HepG2 (cell line): ENCODE results near the gene S100A16. TPM values are rescaled to one million over a fixed set of nuclear protein-coding genes. Genes with fewer than 3 reads are reported as not detected.

Source experiments
- AKAP8 ChIP-seq: sonication (generic); formaldehyde crosslinking; IDR thresholded peaks from 2 replicates; pipeline ENCODE4 v1.5.1; 2020; ENCODE audit warnings: mild to moderate bottlenecking, missing genetic modification reagents
- BRCA1 ChIP-seq: sonication (generic); formaldehyde crosslinking; IDR thresholded peaks from 2 replicates; pipeline ENCODE4 v1.4.0; 2020; ENCODE audit warnings: missing genetic modification reagents
- DNMT3B ChIP-seq: conservative IDR thresholded peaks from 2 replicates; pipeline ENCODE4 v1.6.1; 2016; ENCODE audit warnings: missing biosample characterization, control low read depth
- FOXC1 ChIP-seq: sonication (generic); formaldehyde crosslinking; IDR thresholded peaks from 2 replicates; pipeline ENCODE4 v1.8.0; 2022; ENCODE audit warnings: mild to moderate bottlenecking, missing genetic modification reagents, borderline replicate concordance
- GATAD1 ChIP-seq: IDR thresholded peaks from 2 replicates; pipeline ENCODE4 v1.6.1; 2016; ENCODE audit warnings: missing genetic modification reagents, missing compliant biosample characterization
- GFI1 ChIP-seq: sonication (generic); formaldehyde crosslinking; IDR thresholded peaks from 2 replicates; pipeline ENCODE4 v1.5.0; 2020; ENCODE audit warnings: missing genetic modification reagents, mild to moderate bottlenecking, borderline replicate concordance
- NCOR1 ChIP-seq: fragments of 200-600 bp; sonication (generic); IDR thresholded peaks from 2 replicates; pipeline ENCODE4 v1.7.0; 2017; ENCODE audit warnings: antibody characterized with exemption, low read length, borderline replicate concordance
- NFYC ChIP-seq: IDR thresholded peaks from 2 replicates; pipeline ENCODE4 v1.6.1; 2016; ENCODE audit warnings: missing genetic modification reagents, missing compliant biosample characterization
- PHF20 ChIP-seq: sonication (generic); formaldehyde crosslinking; IDR thresholded peaks from 2 replicates; pipeline ENCODE4 v1.5.0; 2020; ENCODE audit warnings: mild to moderate bottlenecking, missing genetic modification reagents
- RFXANK ChIP-seq: IDR thresholded peaks from 2 replicates; pipeline ENCODE4 v1.6.1; 2016
- ZFYVE20 ChIP-seq: sonication (generic); formaldehyde crosslinking; IDR thresholded peaks from 2 replicates; pipeline ENCODE4 v1.8.0; 2023; ENCODE audit warnings: low read depth, mild to moderate bottlenecking, moderate library complexity, missing genetic modification reagents, borderline replicate concordance
- ZNF12 ChIP-seq: sonication (generic); formaldehyde crosslinking; IDR thresholded peaks from 2 replicates; pipeline ENCODE4 v1.5.0; 2020; ENCODE audit warnings: missing genetic modification reagents
- ZNF20 ChIP-seq: sonication (generic); formaldehyde crosslinking; IDR thresholded peaks from 2 replicates; pipeline ENCODE4 v1.4.0; 2020; ENCODE audit warnings: mild to moderate bottlenecking, moderate library complexity, missing genetic modification reagents
- ZNF430 ChIP-seq: sonication (generic); formaldehyde crosslinking; IDR thresholded peaks from 2 replicates; pipeline ENCODE4 v1.9.0; 2021; ENCODE audit warnings: mild to moderate bottlenecking, missing genetic modification reagents
- ZNF44 ChIP-seq: sonication (generic); formaldehyde crosslinking; IDR thresholded peaks from 2 replicates; pipeline ENCODE4 v1.5.1; 2020; ENCODE audit warnings: mild to moderate bottlenecking, missing genetic modification reagents
- ZNF552 ChIP-seq: sonication (generic); formaldehyde crosslinking; IDR thresholded peaks from 2 replicates; pipeline ENCODE4 v1.9.0; 2022; ENCODE audit warnings: missing genetic modification reagents, mild to moderate bottlenecking, borderline replicate concordance
- ZNF629 ChIP-seq: sonication (generic); formaldehyde crosslinking; conservative IDR thresholded peaks from 2 replicates; pipeline ENCODE4 v1.5.0; 2020; ENCODE audit warnings: missing genetic modification reagents
- ZNF776 ChIP-seq: sonication (generic); formaldehyde crosslinking; IDR thresholded peaks from 2 replicates; pipeline ENCODE4 v1.4.0; 2020; ENCODE audit warnings: mild to moderate bottlenecking, missing genetic modification reagents
- ZNF839 ChIP-seq: sonication (generic); formaldehyde crosslinking; IDR thresholded peaks from 2 replicates; pipeline ENCODE4 v1.4.0; 2020; ENCODE audit warnings: missing genetic modification reagents, mild to moderate bottlenecking, borderline replicate concordance
- ZNF850 ChIP-seq: sonication (generic); formaldehyde crosslinking; conservative IDR thresholded peaks from 2 replicates; pipeline ENCODE4 v1.9.0; 2021; ENCODE audit warnings: mild to moderate bottlenecking, missing genetic modification reagents
- polyA plus RNA-seq, 8 experiments: library from polyadenylated mRNA; depleted of rRNA in 3 of 8; stranded (reverse) in 7 of 8; unstranded in 1 of 8; fragments of >200 nt; fragmentation: Illumina TruSeq in 4 of 8; extraction: Trizol in 4 of 8; gene quantifications; 2 replicates each; pipeline versions ENCODE4 v1.2.1 to v1.2.3, GENCODE V29; 2011 to 2016; ENCODE audit warnings: low read depth in 4 of 8, missing spikeins in 1 of 8, mixed read lengths in 1 of 8; ENCODE audit not compliant: insufficient read depth in 1 of 8
- total RNA-seq, 5 experiments: library from RNA; depleted of rRNA; stranded (reverse); fragments of >200 nt; fragmentation: Illumina TruSeq; extraction: Trizol; gene quantifications; 2 replicates each; pipeline ENCODE4 v1.2.3, GENCODE V29; 2016; ENCODE audit warnings: low read depth in 1 of 5
- TF ChIP-seq, protein P1 (sequence below): sonication (generic); formaldehyde crosslinking; conservative IDR thresholded peaks from 2 replicates; pipeline ENCODE4 v1.8.0; 2022; ENCODE audit warnings: missing genetic modification reagents
- TF ChIP-seq, protein P2 (sequence below): sonication (generic); formaldehyde crosslinking; IDR thresholded peaks from 2 replicates; pipeline ENCODE4 v1.8.1; 2023; ENCODE audit warnings: mild to moderate bottlenecking, missing genetic modification reagents
- TF ChIP-seq, protein P3 (sequence below): sonication (generic); formaldehyde crosslinking; IDR thresholded peaks from 2 replicates; pipeline ENCODE4 v1.4.0; 2020; ENCODE audit warnings: mild to moderate bottlenecking, missing genetic modification reagents

S100A16 gene
- total and polyA plus RNA-seq, 2 of the 13 experiments (the other 11 are each of a cell fraction or from before 2014, with no cell fraction given) = 46.0 to 195 TPM

DNA sequence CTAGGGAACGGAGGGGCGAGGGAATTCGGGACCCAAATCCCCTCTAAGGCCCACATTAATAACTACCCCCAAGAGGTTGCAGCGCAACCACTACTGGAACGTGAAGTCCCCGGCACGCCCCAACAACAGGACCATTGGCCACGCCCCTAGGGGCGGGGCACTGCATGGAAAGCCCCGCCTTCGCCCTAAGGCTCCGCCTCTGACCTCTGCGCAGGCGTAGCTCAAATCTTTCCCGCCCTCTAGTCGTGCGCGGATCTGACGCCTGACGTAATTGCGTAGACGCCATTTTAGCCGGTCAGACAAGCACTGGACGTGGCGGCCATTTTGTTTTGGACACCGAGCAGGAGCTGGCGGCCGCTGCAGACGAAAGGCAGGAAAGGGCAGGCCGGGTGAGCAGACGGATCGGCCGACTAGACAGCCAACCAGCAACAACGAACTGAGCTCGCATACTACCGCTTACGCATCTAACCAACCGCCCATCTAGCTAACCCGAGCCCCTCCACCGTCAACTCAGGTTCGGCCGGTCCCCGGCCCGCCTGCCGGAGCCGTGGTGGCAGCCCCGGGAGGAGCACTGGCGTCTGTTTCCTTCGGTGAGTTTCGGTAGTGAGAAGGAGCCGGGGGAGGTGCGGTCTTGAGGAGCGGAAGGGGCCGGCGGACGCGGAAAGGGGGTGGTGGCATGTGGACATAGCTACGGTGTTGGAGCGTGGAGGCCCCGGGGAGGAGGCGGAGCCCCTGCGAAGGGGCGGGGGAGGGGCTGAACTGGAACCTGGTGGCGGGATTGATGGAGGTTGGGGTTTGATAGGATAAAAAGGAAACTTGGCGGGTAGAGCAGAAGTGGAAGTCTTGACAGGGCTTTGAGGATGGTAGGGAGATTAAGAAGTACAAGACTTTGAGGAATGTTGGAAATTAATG, 21.1 kb upstream of the S100A16 start, which contains the start of gene CHTOP (continued):
- no peak; the same call in 1 of the 2 replicates for TF ChIP-seq ZNF850 (CRISPR knock-in tag)
- TF ChIP-seq ZNF20 (CRISPR knock-in tag) = no peak
- TF ChIP-seq, protein P1, sequence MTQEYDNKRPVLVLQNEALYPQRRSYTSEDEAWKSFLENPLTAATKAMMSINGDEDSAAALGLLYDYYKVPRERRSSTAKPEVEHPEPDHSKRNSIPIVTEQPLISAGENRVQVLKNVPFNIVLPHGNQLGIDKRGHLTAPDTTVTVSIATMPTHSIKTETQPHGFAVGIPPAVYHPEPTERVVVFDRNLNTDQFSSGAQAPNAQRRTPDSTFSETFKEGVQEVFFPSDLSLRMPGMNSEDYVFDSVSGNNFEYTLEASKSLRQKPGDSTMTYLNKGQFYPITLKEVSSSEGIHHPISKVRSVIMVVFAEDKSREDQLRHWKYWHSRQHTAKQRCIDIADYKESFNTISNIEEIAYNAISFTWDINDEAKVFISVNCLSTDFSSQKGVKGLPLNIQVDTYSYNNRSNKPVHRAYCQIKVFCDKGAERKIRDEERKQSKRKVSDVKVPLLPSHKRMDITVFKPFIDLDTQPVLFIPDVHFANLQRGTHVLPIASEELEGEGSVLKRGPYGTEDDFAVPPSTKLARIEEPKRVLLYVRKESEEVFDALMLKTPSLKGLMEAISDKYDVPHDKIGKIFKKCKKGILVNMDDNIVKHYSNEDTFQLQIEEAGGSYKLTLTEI (CRISPR knock-in tag) = no peak
- no peak for TF ChIP-seq ZNF12 (CRISPR knock-in tag)
- TF ChIP-seq ZNF776 = peak; percentile 50; the same call in 1 of the 2 replicates
- no peak for TF ChIP-seq RFXANK
- TF ChIP-seq GATAD1 = peak; percentile 76
- peak; percentile 31; the same call in 1 of the 2 replicates for TF ChIP-seq NFYC (CRISPR knock-in tag)
- TF ChIP-seq ZNF430 (CRISPR knock-in tag) = peak; percentile 63; the same call in 1 of the 2 replicates
- no peak for TF ChIP-seq ZNF44 (CRISPR knock-in tag)
- TF ChIP-seq PHF20 (CRISPR knock-in tag) = peak; percentile 69
- TF ChIP-seq DNMT3B (CRISPR knock-in tag) = peak; percentile 65; the same call in 1 of the 2 replicates
- TF ChIP-seq, protein P2, sequence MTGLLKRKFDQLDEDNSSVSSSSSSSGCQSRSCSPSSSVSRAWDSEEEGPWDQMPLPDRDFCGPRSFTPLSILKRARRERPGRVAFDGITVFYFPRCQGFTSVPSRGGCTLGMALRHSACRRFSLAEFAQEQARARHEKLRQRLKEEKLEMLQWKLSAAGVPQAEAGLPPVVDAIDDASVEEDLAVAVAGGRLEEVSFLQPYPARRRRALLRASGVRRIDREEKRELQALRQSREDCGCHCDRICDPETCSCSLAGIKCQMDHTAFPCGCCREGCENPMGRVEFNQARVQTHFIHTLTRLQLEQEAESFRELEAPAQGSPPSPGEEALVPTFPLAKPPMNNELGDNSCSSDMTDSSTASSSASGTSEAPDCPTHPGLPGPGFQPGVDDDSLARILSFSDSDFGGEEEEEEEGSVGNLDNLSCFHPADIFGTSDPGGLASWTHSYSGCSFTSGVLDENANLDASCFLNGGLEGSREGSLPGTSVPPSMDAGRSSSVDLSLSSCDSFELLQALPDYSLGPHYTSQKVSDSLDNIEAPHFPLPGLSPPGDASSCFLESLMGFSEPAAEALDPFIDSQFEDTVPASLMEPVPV = peak; percentile 78; the same call in 1 of the 2 replicates
- peak; percentile 35; the same call in 1 of the 2 replicates for TF ChIP-seq ZNF839
- TF ChIP-seq AKAP8 (CRISPR knock-in tag) = no peak; the same call in 1 of the 2 replicates
- TF ChIP-seq ZNF629 = no peak
- TF ChIP-seq FOXC1 (CRISPR knock-in tag) = peak; percentile 88; the same call in 1 of the 2 replicates
- no peak; the same call in 1 of the 2 replicates for TF ChIP-seq BRCA1 (CRISPR knock-in tag)
- 0 out of 2 replicates have a peak, but pooled peaks have one; percentile 71 for TF ChIP-seq ZFYVE20 (CRISPR knock-in tag)
- TF ChIP-seq GFI1 (CRISPR knock-in tag) = peak; percentile 62; the same call in 1 of the 2 replicates
- TF ChIP-seq, protein P3, sequence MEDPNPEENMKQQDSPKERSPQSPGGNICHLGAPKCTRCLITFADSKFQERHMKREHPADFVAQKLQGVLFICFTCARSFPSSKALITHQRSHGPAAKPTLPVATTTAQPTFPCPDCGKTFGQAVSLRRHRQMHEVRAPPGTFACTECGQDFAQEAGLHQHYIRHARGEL (CRISPR knock-in tag) = no peak
- peak; percentile 84 for TF ChIP-seq ZNF552 (CRISPR knock-in tag)
- peak; percentile 65 for TF ChIP-seq NCOR1
